HEK293 (cell line): ENCODE measurements around the gene PHKG2.

Experiments used
- CTCF ChIA-PET: fragments of 350-600 bp; formaldehyde crosslinking; extraction: SDS; loops from one replicate; lab custom pipeline; 2021; ENCODE audit warnings: antibody characterized with exemption; lab: Yijun Ruan, JAX
- POLR2A ChIA-PET: fragments of 300-600 bp; formaldehyde crosslinking; extraction: SDS; loops from one replicate; lab custom pipeline; 2020; ENCODE audit warnings: antibody characterized with exemption, inconsistent platforms; lab: Yijun Ruan, JAX
- H3K27ac ChIP-seq: fragments of 200-500 bp; sonication (Bioruptor generic); 2 replicates; pipeline ENCODE4 v1.5.1; 2014; ENCODE audit warnings: low read depth, low read length, control low read depth, inconsistent platforms; ENCODE audit errors: extremely low read depth
- H3K36me3 ChIP-seq, 2 experiments: fragments of 200-500 bp in 1 of 2; sonication (Bioruptor generic) in 1 of 2; 1 replicate in 1 of 2; 2 replicates in 1 of 2; pipeline ENCODE4 v1.5.1; 2014 to 2017; ENCODE audit warnings: inconsistent platforms in 2 of 2, low read length in 2 of 2; ENCODE audit not compliant: control insufficient read depth in 2 of 2, insufficient read depth in 1 of 2
- H3K4me1 ChIP-seq: fragments of 200-500 bp; sonication (Bioruptor generic); 2 replicates; pipeline ENCODE4 v1.5.1; 2014; ENCODE audit warnings: mild to moderate bottlenecking, low read length, inconsistent platforms; ENCODE audit not compliant: control insufficient read depth, insufficient read depth
- H3K4me3 ChIP-seq: 2 replicates; pipeline ENCODE4 v1.5.1; 2011; ENCODE audit warnings: low read depth, mild to moderate bottlenecking, control low read depth, low read length, moderate library complexity
- H3K9me3 ChIP-seq: fragments of 200-500 bp; sonication (Bioruptor generic); 2 replicates; pipeline ENCODE4 v1.5.1; 2014; ENCODE audit warnings: low read depth, low read length, inconsistent platforms; ENCODE audit not compliant: control insufficient read depth, insufficient read depth
- BCL11B ChIP-seq: fragments of 450-650 bp; formaldehyde crosslinking; IDR thresholded peaks from 2 replicates; pipeline ENCODE4 v1.5.1; 2016; ENCODE audit warnings: low read depth, missing biosample characterization, missing genetic modification characterization
- GLIS1 ChIP-seq: fragments of 450-650 bp; formaldehyde crosslinking; IDR thresholded peaks from 2 replicates; pipeline ENCODE4 v1.5.1; 2016; ENCODE audit warnings: missing biosample characterization, missing genetic modification characterization
- GLIS2 ChIP-seq: fragments of 450-650 bp; formaldehyde crosslinking; IDR thresholded peaks from 2 replicates; pipeline ENCODE4 v1.5.1; 2016; ENCODE audit warnings: missing biosample characterization, missing genetic modification characterization
- IKZF3 ChIP-seq: fragments of 450-650 bp; IDR thresholded peaks from 2 replicates; pipeline ENCODE4 v1.5.0; 2018; ENCODE audit warnings: missing biosample characterization, mild to moderate bottlenecking, missing genetic modification characterization, moderate library complexity
- TCF7L2 ChIP-seq: IDR thresholded peaks from 2 replicates; pipeline ENCODE4 v1.6.1; 2011; ENCODE audit warnings: low read depth, mild to moderate bottlenecking, inconsistent platforms, low read length, moderate library complexity, borderline replicate concordance
- ZNF138 ChIP-seq: fragments of 450-650 bp; formaldehyde crosslinking; IDR thresholded peaks from 2 replicates; pipeline ENCODE4 v1.5.1; 2016; ENCODE audit warnings: missing biosample characterization, missing genetic modification characterization, borderline replicate concordance
- ZNF341 ChIP-seq: fragments of 450-650 bp; formaldehyde crosslinking; IDR thresholded peaks from 2 replicates; pipeline ENCODE4; 2016; ENCODE audit warnings: low read depth, missing biosample characterization, missing genetic modification characterization
- ZNF48 ChIP-seq: fragments of 450-650 bp; formaldehyde crosslinking; IDR thresholded peaks from 2 replicates; pipeline ENCODE4 v1.5.1; 2016; ENCODE audit warnings: missing biosample characterization, missing genetic modification characterization
- ZNF610 ChIP-seq: fragments of 450-650 bp; formaldehyde crosslinking; IDR thresholded peaks from 2 replicates; pipeline ENCODE4 v1.5.1; 2016; ENCODE audit warnings: missing biosample characterization, missing genetic modification characterization, borderline replicate concordance
- ZNF664 ChIP-seq: fragments of 450-650 bp; formaldehyde crosslinking; IDR thresholded peaks from 2 replicates; pipeline ENCODE4 v1.5.1; 2016; ENCODE audit warnings: missing biosample characterization, missing genetic modification characterization
- ZNF747 ChIP-seq: fragments of 450-650 bp; formaldehyde crosslinking; IDR thresholded peaks from 2 replicates; pipeline ENCODE4 v1.5.1; 2016; ENCODE audit warnings: missing biosample characterization, missing genetic modification characterization
- TF ChIP-seq, protein P1 (sequence below): fragments of 450-650 bp; formaldehyde crosslinking; IDR thresholded peaks from 2 replicates; pipeline ENCODE4 v1.5.1; 2017; ENCODE audit warnings: missing biosample characterization, mild to moderate bottlenecking, missing genetic modification characterization, moderate library complexity
- TF ChIP-seq, protein P2 (sequence below): IDR thresholded peaks from 2 replicates; pipeline ENCODE4 v1.6.1; 2011; ENCODE audit warnings: mild to moderate bottlenecking, low read depth, low read length, borderline replicate concordance
- TF ChIP-seq, protein P3 (sequence below): fragments of 450-650 bp; formaldehyde crosslinking; IDR thresholded peaks from 2 replicates; pipeline ENCODE4 v1.5.1; 2016; ENCODE audit warnings: missing biosample characterization, missing genetic modification characterization
- TF ChIP-seq, protein P4 (sequence below): fragments of 450-650 bp; formaldehyde crosslinking; IDR thresholded peaks from 2 replicates; pipeline ENCODE4 v1.5.1; 2017; ENCODE audit warnings: missing biosample characterization, missing genetic modification characterization
- TF ChIP-seq, protein P5 (sequence below): fragments of 450-650 bp; formaldehyde crosslinking; IDR thresholded peaks from 2 replicates; pipeline ENCODE4 v1.5.1; 2016; ENCODE audit warnings: missing biosample characterization, missing genetic modification characterization
- TF ChIP-seq, protein P6 (sequence below): fragments of 450-650 bp; formaldehyde crosslinking; conservative IDR thresholded peaks from 2 replicates; pipeline ENCODE4 v1.5.1; 2016; ENCODE audit warnings: low read depth, missing biosample characterization, missing genetic modification characterization
- TF ChIP-seq, protein P7 (sequence below): fragments of 450-650 bp; IDR thresholded peaks from 2 replicates; pipeline ENCODE4 v1.5.1; 2018; ENCODE audit warnings: missing biosample characterization, missing genetic modification characterization

PHKG2 gene

DNA sequence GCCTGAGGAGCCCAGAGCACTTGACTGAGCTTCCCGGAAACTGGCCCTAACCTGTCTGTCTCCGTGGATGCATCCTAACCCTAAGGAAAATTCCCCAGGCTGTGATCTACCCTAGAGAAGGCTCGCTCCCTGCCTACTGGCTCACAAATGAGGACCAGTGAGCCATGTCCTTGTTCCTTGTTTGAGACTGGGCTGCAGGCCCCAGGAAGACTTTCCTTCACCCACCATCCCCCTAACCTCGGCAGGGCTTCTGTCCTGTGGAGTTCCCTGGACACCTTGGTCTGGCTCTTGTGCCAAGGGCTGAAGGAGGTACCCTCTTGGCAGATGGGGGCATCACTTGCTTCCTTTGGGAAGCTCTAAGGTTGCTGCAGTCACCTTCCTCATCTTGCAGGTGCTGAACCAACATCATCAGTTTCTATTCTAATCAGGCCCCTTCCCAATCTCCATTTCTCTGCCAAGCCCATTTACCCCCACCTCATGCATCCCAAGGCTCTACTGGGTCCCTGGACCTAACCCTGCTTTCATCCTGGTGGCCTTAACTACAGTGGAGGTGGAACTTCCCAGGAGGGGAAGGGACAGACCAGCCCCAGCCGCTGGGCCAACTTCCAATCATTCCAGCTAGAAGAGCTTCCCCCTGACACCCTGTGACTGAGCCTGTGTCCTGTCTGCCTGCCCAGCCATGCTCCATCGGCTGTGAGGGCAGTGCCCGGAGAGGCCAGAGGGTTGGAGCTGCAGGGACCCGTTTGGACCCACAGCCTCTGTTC lies 26.3 kb downstream of the PHKG2 start:
- peaks cover 8 to 62% of the 10 kb centered on the region in 2 experiments; a peak in 2 of 3 replicates for H3K36me3 ChIP-seq
- no peaks in the 10 kb centered on the region for H3K9me3 ChIP-seq
- peak overlapping the region; percentile 76; the same call in 1 of the 2 replicates for H3K4me3 ChIP-seq
- peak overlapping the region; percentile 92; the same call in 1 of the 2 replicates for H3K27ac ChIP-seq
- POLR2A ChIA-PET, result interaction anchor here (0.6 to 2.6 kb wide), 20 partner anchors 8 to 707 kb away, joined by 3 to 34 read pairs (median 6); partner anchors contain the start of genes FBXL19, PHKG2, PRR14 and ZNF629
- CTCF ChIA-PET, result interaction anchor here (0.7 to 1.1 kb wide), 2 partner anchors 127 to 249 kb away, joined by 3 to 7 read pairs; no protein-coding TSS in a partner anchor
- TF ChIP-seq ZNF664 (tag by site-specific recombination) (no peak), IKZF3 (tag by site-specific recombination) (peak; percentile 48; the same call in 1 of the 2 replicates), ZNF48 (tag by site-specific recombination) (no peak), GLIS2 (tag by site-specific recombination) (peak; percentile 44), ZNF341 (0 out of 2 replicates have a peak, but pooled peaks have one; percentile 27), ZNF610 (no peak), GLIS1 (tag by site-specific recombination) (peak; percentile 60)
- TF ChIP-seq, protein P1, sequence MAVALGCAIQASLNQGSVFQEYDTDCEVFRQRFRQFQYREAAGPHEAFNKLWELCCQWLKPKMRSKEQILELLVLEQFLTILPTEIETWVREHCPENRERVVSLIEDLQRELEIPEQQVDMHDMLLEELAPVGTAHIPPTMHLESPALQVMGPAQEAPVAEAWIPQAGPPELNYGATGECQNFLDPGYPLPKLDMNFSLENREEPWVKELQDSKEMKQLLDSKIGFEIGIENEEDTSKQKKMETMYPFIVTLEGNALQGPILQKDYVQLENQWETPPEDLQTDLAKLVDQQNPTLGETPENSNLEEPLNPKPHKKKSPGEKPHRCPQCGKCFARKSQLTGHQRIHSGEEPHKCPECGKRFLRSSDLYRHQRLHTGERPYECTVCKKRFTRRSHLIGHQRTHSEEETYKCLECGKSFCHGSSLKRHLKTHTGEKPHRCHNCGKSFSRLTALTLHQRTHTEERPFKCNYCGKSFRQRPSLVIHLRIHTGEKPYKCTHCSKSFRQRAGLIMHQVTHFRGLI (tag by site-specific recombination), result 0 out of 2 replicates have a peak, but pooled peaks have one; percentile 7
- TF ChIP-seq, protein P2, sequence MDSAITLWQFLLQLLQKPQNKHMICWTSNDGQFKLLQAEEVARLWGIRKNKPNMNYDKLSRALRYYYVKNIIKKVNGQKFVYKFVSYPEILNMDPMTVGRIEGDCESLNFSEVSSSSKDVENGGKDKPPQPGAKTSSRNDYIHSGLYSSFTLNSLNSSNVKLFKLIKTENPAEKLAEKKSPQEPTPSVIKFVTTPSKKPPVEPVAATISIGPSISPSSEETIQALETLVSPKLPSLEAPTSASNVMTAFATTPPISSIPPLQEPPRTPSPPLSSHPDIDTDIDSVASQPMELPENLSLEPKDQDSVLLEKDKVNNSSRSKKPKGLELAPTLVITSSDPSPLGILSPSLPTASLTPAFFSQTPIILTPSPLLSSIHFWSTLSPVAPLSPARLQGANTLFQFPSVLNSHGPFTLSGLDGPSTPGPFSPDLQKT, result no peak
- TF ChIP-seq, protein P3, sequence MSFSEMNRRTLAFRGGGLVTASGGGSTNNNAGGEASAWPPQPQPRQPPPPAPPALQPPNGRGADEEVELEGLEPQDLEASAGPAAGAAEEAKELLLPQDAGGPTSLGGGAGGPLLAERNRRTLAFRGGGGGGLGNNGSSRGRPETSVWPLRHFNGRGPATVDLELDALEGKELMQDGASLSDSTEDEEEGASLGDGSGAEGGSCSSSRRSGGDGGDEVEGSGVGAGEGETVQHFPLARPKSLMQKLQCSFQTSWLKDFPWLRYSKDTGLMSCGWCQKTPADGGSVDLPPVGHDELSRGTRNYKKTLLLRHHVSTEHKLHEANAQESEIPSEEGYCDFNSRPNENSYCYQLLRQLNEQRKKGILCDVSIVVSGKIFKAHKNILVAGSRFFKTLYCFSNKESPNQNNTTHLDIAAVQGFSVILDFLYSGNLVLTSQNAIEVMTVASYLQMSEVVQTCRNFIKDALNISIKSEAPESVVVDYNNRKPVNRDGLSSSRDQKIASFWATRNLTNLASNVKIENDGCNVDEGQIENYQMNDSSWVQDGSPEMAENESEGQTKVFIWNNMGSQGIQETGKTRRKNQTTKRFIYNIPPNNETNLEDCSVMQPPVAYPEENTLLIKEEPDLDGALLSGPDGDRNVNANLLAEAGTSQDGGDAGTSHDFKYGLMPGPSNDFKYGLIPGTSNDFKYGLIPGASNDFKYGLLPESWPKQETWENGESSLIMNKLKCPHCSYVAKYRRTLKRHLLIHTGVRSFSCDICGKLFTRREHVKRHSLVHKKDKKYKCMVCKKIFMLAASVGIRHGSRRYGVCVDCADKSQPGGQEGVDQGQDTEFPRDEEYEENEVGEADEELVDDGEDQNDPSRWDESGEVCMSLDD, result no peak
- no peaks in the 10 kb centered on the region; the same call in 1 of the 2 replicates for H3K4me1 ChIP-seq

DNA sequence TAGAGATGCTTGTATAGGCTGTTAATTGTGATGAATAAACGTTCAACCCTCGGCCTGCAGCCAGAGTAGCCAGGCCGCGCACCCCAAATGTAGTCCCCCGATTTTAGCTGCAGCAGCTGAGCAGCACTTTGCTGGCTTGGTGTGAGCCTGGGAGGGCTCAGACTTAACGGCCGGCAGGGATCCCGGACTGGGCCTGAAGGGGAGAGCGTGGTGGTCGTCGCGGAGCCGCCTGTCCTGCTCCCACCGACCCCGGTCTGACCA lies 26.8 kb downstream of the PHKG2 start:
- H3K4me1 ChIP-seq, result no peaks in the 10 kb centered on the region; the same call in 1 of the 2 replicates
- CTCF ChIA-PET, result interaction anchor here (0.6 to 1.1 kb wide), 3 partner anchors 9 to 250 kb away, joined by 3 to 7 read pairs (median 4); no protein-coding TSS in a partner anchor
- H3K9me3 ChIP-seq, result no peaks in the 10 kb centered on the region
- peak overlapping the region; percentile 92; the same call in 1 of the 2 replicates for H3K27ac ChIP-seq
- POLR2A ChIA-PET, result interaction anchor here (0.6 to 2.6 kb wide), 20 partner anchors 8 to 708 kb away, joined by 3 to 34 read pairs (median 6); partner anchors contain the start of genes FBXL19, PHKG2, PRR14 and ZNF629
- H3K4me3 ChIP-seq, result peak overlapping the region; percentile 76
- peaks cover 8 to 62% of the 10 kb centered on the region in 2 experiments; a peak in 2 of 3 replicates for H3K36me3 ChIP-seq
- no peak for TF ChIP-seq TCF7L2
- no peak for TF ChIP-seq BCL11B (tag by site-specific recombination)
- TF ChIP-seq, protein P4, sequence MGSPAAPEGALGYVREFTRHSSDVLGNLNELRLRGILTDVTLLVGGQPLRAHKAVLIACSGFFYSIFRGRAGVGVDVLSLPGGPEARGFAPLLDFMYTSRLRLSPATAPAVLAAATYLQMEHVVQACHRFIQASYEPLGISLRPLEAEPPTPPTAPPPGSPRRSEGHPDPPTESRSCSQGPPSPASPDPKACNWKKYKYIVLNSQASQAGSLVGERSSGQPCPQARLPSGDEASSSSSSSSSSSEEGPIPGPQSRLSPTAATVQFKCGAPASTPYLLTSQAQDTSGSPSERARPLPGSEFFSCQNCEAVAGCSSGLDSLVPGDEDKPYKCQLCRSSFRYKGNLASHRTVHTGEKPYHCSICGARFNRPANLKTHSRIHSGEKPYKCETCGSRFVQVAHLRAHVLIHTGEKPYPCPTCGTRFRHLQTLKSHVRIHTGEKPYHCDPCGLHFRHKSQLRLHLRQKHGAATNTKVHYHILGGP (tag by site-specific recombination), result no peak
- TF ChIP-seq, protein P5, sequence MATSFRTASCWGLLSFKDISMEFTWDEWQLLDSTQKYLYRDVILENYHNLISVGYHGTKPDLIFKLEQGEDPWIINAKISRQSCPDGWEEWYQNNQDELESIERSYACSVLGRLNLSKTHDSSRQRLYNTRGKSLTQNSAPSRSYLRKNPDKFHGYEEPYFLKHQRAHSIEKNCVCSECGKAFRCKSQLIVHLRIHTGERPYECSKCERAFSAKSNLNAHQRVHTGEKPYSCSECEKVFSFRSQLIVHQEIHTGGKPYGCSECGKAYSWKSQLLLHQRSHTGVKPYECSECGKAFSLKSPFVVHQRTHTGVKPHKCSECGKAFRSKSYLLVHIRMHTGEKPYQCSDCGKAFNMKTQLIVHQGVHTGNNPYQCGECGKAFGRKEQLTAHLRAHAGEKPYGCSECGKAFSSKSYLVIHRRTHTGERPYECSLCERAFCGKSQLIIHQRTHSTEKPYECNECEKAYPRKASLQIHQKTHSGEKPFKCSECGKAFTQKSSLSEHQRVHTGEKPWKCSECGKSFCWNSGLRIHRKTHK (tag by site-specific recombination), result no peak
- TF ChIP-seq, protein P6, sequence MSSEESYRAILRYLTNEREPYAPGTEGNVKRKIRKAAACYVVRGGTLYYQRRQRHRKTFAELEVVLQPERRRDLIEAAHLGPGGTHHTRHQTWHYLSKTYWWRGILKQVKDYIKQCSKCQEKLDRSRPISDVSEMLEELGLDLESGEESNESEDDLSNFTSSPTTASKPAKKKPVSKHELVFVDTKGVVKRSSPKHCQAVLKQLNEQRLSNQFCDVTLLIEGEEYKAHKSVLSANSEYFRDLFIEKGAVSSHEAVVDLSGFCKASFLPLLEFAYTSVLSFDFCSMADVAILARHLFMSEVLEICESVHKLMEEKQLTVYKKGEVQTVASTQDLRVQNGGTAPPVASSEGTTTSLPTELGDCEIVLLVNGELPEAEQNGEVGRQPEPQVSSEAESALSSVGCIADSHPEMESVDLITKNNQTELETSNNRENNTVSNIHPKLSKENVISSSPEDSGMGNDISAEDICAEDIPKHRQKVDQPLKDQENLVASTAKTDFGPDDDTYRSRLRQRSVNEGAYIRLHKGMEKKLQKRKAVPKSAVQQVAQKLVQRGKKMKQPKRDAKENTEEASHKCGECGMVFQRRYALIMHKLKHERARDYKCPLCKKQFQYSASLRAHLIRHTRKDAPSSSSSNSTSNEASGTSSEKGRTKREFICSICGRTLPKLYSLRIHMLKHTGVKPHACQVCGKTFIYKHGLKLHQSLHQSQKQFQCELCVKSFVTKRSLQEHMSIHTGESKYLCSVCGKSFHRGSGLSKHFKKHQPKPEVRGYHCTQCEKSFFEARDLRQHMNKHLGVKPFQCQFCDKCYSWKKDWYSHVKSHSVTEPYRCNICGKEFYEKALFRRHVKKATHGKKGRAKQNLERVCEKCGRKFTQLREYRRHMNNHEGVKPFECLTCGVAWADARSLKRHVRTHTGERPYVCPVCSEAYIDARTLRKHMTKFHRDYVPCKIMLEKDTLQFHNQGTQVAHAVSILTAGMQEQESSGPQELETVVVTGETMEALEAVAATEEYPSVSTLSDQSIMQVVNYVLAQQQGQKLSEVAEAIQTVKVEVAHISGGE, result peak; percentile 97
- TF ChIP-seq, protein P7, sequence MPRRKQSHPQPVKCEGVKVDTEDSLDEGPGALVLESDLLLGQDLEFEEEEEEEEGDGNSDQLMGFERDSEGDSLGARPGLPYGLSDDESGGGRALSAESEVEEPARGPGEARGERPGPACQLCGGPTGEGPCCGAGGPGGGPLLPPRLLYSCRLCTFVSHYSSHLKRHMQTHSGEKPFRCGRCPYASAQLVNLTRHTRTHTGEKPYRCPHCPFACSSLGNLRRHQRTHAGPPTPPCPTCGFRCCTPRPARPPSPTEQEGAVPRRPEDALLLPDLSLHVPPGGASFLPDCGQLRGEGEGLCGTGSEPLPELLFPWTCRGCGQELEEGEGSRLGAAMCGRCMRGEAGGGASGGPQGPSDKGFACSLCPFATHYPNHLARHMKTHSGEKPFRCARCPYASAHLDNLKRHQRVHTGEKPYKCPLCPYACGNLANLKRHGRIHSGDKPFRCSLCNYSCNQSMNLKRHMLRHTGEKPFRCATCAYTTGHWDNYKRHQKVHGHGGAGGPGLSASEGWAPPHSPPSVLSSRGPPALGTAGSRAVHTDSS (tag by site-specific recombination), result no peak
- no peak for TF ChIP-seq ZNF747
- no peak for TF ChIP-seq ZNF138 (tag by site-specific recombination)
